Lower lobe of right lung (tissue), 2 donors: Measurements from ENCODE around the gene PRRT2. TPM values are rescaled to one million over a fixed set of nuclear protein-coding genes. Genes with fewer than 3 reads are reported as not detected.
A peak's percentile ranks its signal among the peaks of the same experiment; 100 is the strongest.

Experiments used
- ATAC-seq, 2 donors: fragments of 200-7000 bp; cut with Tn5 transposase; one replicate each; pipeline ENCODE4 v1.9.1; 2020 to 2022; ENCODE audit warnings: mild to moderate bottlenecking in 2 of 2, moderate library complexity in 2 of 2
- DNase-seq: peaks from one replicate; pipeline ENCODE4 v3.0.0-alpha.2; 2020
- H3K27ac ChIP-seq: fragments of 200-600 bp; one replicate; pipeline ENCODE4 v1.8.0; 2022
- H3K27me3 ChIP-seq: fragments of 200-600 bp; one replicate; pipeline ENCODE4 v1.8.0; 2022; ENCODE audit warnings: low read depth
- H3K36me3 ChIP-seq: fragments of 200-600 bp; one replicate; pipeline ENCODE4 v1.8.0; 2022; ENCODE audit warnings: mild to moderate bottlenecking
- H3K4me1 ChIP-seq: fragments of 200-600 bp; one replicate; pipeline ENCODE4 v1.8.0; 2022
- H3K4me3 ChIP-seq: fragments of 200-600 bp; one replicate; pipeline ENCODE4 v1.8.0; 2022; ENCODE audit warnings: mild to moderate bottlenecking
- H3K9me3 ChIP-seq: fragments of 200-600 bp; one replicate; pipeline ENCODE4 v1.8.0; 2022
- intact Hi-C: fragments of 100-400 bp; cut with DNase I; formaldehyde crosslinking; loops from one replicate; pipeline ENCODE4 v1.11.0; 2022
- total RNA-seq: library from RNA; stranded (reverse); fragmentation: NEBNext Ultra II Directional; extraction: Animal tissue kit (Norgen Biotek cat#: 25700); gene quantifications from one replicate; pipeline ENCODE4 v1.2.1, GENCODE V29; 2021
- TF ChIP-seq, protein P1 (sequence below): fragments of 200-600 bp; IDR thresholded peaks from one replicate; pipeline ENCODE4 v1.8.0; 2022; ENCODE audit warnings: antibody characterized with exemption, mild to moderate bottlenecking
- donor health status: DM: no; HTN: yes; CAD: no; lungs with severe emphysema.

PRRT2 gene
- total RNA-seq, 1 donor from 2014 or later, result 3.2 TPM

GRCh38 chr16:29806099-29806579, 5.9 kb upstream of the PRRT2 start, which contains the start of gene MAZ:
Gene MAZ (plus strand): TSS chr16:29806529. CDS start chr16:29806702, 173 bp downstream.
- Histone ChIP-seq H3K27me3 (no peaks in the 10 kb centered on the region), H3K4me1 (peaks cover 49% of the 10 kb centered on the region), H3K4me3 (peak within 1 kb of the TSS; percentile 97), H3K9me3 (no peaks in the 10 kb centered on the region), H3K27ac (peak within 1 kb of the TSS; percentile 97), H3K36me3 (peaks cover 21% of the 10 kb centered on the region)
- ATAC-seq (peak; percentile 1 to 23), DNase-seq (no peak)
- intact Hi-C loops, result no loop called here
- TF ChIP-seq, protein P1, sequence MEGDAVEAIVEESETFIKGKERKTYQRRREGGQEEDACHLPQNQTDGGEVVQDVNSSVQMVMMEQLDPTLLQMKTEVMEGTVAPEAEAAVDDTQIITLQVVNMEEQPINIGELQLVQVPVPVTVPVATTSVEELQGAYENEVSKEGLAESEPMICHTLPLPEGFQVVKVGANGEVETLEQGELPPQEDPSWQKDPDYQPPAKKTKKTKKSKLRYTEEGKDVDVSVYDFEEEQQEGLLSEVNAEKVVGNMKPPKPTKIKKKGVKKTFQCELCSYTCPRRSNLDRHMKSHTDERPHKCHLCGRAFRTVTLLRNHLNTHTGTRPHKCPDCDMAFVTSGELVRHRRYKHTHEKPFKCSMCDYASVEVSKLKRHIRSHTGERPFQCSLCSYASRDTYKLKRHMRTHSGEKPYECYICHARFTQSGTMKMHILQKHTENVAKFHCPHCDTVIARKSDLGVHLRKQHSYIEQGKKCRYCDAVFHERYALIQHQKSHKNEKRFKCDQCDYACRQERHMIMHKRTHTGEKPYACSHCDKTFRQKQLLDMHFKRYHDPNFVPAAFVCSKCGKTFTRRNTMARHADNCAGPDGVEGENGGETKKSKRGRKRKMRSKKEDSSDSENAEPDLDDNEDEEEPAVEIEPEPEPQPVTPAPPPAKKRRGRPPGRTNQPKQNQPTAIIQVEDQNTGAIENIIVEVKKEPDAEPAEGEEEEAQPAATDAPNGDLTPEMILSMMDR, result no peak

DNA sequence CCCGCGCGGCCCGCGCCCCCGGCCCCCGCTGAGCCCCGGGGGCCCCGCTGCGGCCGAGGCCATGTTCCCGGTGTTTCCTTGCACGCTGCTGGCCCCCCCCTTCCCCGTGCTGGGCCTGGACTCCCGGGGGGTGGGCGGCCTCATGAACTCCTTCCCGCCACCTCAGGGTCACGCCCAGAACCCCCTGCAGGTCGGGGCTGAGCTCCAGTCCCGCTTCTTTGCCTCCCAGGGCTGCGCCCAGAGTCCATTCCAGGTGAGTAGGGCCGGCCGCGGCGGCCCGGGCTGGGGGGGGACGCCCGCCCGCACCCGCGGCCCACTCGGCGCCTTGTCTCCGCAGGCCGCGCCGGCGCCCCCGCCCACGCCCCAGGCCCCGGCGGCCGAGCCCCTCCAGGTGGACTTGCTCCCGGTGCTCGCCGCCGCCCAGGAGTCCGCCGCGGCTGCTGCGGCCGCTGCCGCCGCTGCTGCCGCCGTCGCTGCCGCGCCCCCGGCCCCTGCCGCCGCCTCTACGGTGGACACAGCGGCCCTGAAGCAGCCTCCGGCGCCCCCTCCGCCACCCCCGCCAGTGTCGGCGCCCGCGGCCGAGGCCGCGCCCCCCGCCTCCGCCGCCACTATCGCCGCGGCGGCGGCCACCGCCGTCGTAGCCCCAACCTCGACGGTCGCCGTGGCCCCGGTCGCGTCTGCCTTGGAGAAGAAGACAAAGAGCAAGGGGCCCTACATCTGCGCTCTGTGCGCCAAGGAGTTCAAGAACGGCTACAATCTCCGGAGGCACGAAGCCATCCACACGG, 5.2 kb upstream of the PRRT2 start:
- TF ChIP-seq, protein P1, result no peak
- peak; percentile 78 for DNase-seq
- no peaks in the 10 kb centered on the region for H3K9me3 ChIP-seq
- H3K4me3 ChIP-seq, result peak overlapping the region; percentile 69
- H3K27me3 ChIP-seq, result no peaks in the 10 kb centered on the region
- peak overlapping the region; percentile 86 for H3K27ac ChIP-seq
- H3K4me1 ChIP-seq, result peaks cover 53% of the 10 kb centered on the region
- peaks cover 21% of the 10 kb centered on the region for H3K36me3 ChIP-seq
- no peak for ATAC-seq
- intact Hi-C loops, result no loop called here

DNA sequence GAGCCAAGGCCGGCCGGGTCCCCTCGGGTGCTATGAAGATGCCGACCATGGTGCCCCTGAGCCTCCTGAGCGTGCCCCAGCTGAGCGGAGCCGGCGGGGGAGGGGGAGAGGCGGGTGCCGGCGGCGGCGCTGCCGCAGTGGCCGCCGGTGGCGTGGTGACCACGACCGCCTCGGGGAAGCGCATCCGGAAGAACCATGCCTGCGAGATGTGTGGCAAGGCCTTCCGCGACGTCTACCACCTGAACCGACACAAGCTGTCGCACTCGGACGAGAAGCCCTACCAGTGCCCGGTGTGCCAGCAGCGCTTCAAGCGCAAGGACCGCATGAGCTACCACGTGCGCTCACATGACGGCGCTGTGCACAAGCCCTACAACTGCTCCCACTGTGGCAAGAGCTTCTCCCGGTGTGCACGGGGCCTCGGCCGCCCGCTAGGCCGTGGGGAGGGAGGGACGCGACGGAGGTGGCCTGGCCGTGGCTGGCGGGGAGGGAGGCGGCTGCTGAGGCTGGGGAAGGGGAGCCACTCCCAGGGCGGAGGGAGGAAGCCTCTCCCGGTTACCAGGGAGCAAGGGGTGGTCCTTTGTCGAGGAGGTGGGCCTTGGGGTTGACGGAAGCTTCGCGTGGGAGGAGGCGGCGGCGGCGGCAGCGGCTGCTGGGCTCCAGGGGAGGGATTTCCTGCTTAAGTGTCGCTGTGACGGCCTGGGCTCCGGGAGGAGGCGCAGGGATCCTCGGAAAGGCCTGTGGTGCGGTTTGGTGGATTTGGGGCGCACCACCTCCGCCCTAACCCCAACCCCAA, 4.4 kb upstream of the PRRT2 start:
- intact Hi-C loops, result no loop called here
- Histone ChIP-seq H3K36me3 (peaks cover 21% of the 10 kb centered on the region), H3K4me3 (peak overlapping the region; percentile 69), H3K4me1 (peaks cover 60% of the 10 kb centered on the region), H3K27me3 (no peaks in the 10 kb centered on the region), H3K9me3 (no peaks in the 10 kb centered on the region), H3K27ac (peak overlapping the region; percentile 86)
- DNase-seq (peak; percentile 92), ATAC-seq (peak; percentile 41 to 45)
- TF ChIP-seq, protein P1, result peak; percentile 60

GRCh38 chr16:29808219-29808900, 3.6 kb upstream of the PRRT2 start:
- H3K27me3 ChIP-seq, result no peaks in the 10 kb centered on the region
- TF ChIP-seq, protein P1, result no peak
- peak overlapping the region; percentile 69 for H3K4me3 ChIP-seq
- DNase-seq (no peak), ATAC-seq (no peak)
- H3K4me1 ChIP-seq, result peaks cover 62% of the 10 kb centered on the region
- intact Hi-C loops, result no loop called here
- peak overlapping the region; percentile 86 for H3K27ac ChIP-seq
- no peaks in the 10 kb centered on the region for H3K9me3 ChIP-seq
- peaks cover 21% of the 10 kb centered on the region for H3K36me3 ChIP-seq
